DMS114 treated with DMSO at 0.1 percent for 48 hours (cell line): Measurements from ENCODE around the gene SLC16A8.
"Not testable (repeated sequence)": the region's sequence is repeated elsewhere in the genome, so short reads cannot be mapped to it uniquely, and the experiment has no call there.

Experiments
- DNase-seq: peaks from one replicate; lab custom pipeline; 2025; ENCODE audit not compliant: unreplicated experiment; lab: John Stamatoyannopoulos, UW

SLC16A8 gene

GRCh38 chr22:38083931-38084631, at the start of gene SLC16A8:
SLC16A8 (minus strand) TSS chr22:38084184; CDS start chr22:38082873, 1,311 bp downstream.
- DNase-seq, result no peak

GRCh38 chr22:38133331-38133730, 49.3 kb upstream of the SLC16A8 start:
- no peak for DNase-seq

- no peak for DNase-seq
Measured at GRCh38 chr22:38132794-38133193, 48.8 kb upstream of the SLC16A8 start.

- DNase-seq, result no peak
Measured at GRCh38 chr22:38132136-38132535, 48.2 kb upstream of the SLC16A8 start.

- no peak for DNase-seq
Measured at GRCh38 chr22:38131399-38131798, 47.4 kb upstream of the SLC16A8 start.

- no peak for DNase-seq
Measured at GRCh38 chr22:38129856-38130255, 45.9 kb upstream of the SLC16A8 start.

- DNase-seq, result no peak
Measured at GRCh38 chr22:38129021-38129420, 45.0 kb upstream of the SLC16A8 start.

GRCh38 chr22:38127869-38128268, 43.9 kb upstream of the SLC16A8 start:
- DNase-seq, result no peak

- no peak for DNase-seq
Measured at GRCh38 chr22:38126928-38127668, 43.1 kb upstream of the SLC16A8 start.

- DNase-seq, result no peak
Measured at GRCh38 chr22:38125751-38126201, 41.8 kb upstream of the SLC16A8 start.

GRCh38 chr22:38125038-38125610, 41.1 kb upstream of the SLC16A8 start:
- no peak for DNase-seq

GRCh38 chr22:38124236-38124974, 40.4 kb upstream of the SLC16A8 start:
- no peak for DNase-seq

- no peak for DNase-seq
Measured at GRCh38 chr22:38122616-38123015, 38.6 kb upstream of the SLC16A8 start.

GRCh38 chr22:38120359-38121110, 36.6 kb upstream of the SLC16A8 start:
- no peak for DNase-seq

GRCh38 chr22:38118747-38119146, 34.8 kb upstream of the SLC16A8 start:
- DNase-seq, result not testable (repeated sequence)

- no peak for DNase-seq
Measured at GRCh38 chr22:38118182-38118581, 34.2 kb upstream of the SLC16A8 start.

GRCh38 chr22:38117556-38117955, 33.6 kb upstream of the SLC16A8 start:
- not testable (repeated sequence) for DNase-seq

GRCh38 chr22:38115423-38116205, 31.6 kb upstream of the SLC16A8 start:
- DNase-seq, result no peak

- peak; percentile 10 for DNase-seq
Measured at GRCh38 chr22:38114484-38115398, 30.8 kb upstream of the SLC16A8 start.
